H1 (cell line): ENCODE results near the gene PEX5L. TPM values are rescaled to one million over a fixed set of nuclear protein-coding genes. Genes with fewer than 3 reads are reported as not detected.

Experiments used
- POU5F1 ChIP-seq: IDR thresholded peaks from 2 replicates; pipeline ENCODE4 v1.6.1; 2011; ENCODE audit warnings: low read depth, mild to moderate bottlenecking, low read length, moderate library complexity
- RFX5 ChIP-seq: IDR thresholded peaks from 2 replicates; pipeline ENCODE4 v1.6.1; 2011; ENCODE audit warnings: low read depth, low read length, improper control_type of control experiment, borderline replicate concordance
- RNF2 ChIP-seq: fragments of 200-900, 300-1000 bp; sonication (generic); IDR thresholded peaks from 2 replicates; pipeline ENCODE4 v1.7.1; 2016; ENCODE audit warnings: borderline replicate concordance, low read depth, mild to moderate bottlenecking, antibody characterized with exemption, low read length; ENCODE audit not compliant: poor library complexity, severe bottlenecking; ENCODE audit errors: missing control alignments
- TAF1 ChIP-seq: IDR thresholded peaks from 2 replicates; pipeline ENCODE4 v1.6.1; 2011; ENCODE audit warnings: mild to moderate bottlenecking, low read depth, low read length
- polyA plus RNA-seq, 7 experiments: library from polyadenylated mRNA; depleted of rRNA in 3 of 7; stranded (reverse) in 5 of 7; unstranded in 2 of 7; fragments of >200 nt in 5 of 7; fragments of 200-250 nt in 2 of 7; gene quantifications; 1 replicate in 5 of 7; 2 replicates in 1 of 7; 4 replicates in 1 of 7; pipeline versions ENCODE4 v1.2.1 to v1.2.3, GENCODE V29; 2011 to 2013; ENCODE audit warnings: missing spikeins in 2 of 7, mixed read lengths in 2 of 7
- total RNA-seq: library from RNA; stranded (reverse); fragmentation: NEBNext Ultra II Directional; extraction: Animal tissue kit (Norgen Biotek cat#: 25700); gene quantifications from 2 replicates; pipeline ENCODE4 v1.2.1, GENCODE V29; 2021

Gene PEX5L
- total and polyA plus RNA-seq, 2 of the 8 experiments (the other 6 are each of a cell fraction or from before 2014, with no cell fraction given) = 0.80 to 4.2 TPM

GRCh38 chr3:179809639-179810038 lies 227.1 kb downstream of the PEX5L start (continued):
- TF ChIP-seq POU5F1 (no peak), RNF2 (no peak), TAF1 (no peak), RFX5 (no peak)
- TF ChIP-seq, all 59 proteins: peak for 0
